ENCODE results near the gene ZNF516. TPM values are rescaled to one million over a fixed set of nuclear protein-coding genes. Genes with fewer than 3 reads are reported as not detected.

Gene ZNF516
- total and polyA plus RNA-seq, 10 of the 15 experiments (the other 5 are each of a cell fraction or from before 2014, with no cell fraction given), result 2.0 to 32.0 (median 8.3) TPM

GRCh38 chr18:76361219-76361618 lies 133.8 kb downstream of the ZNF516 start:
- Histone ChIP-seq H3K79me2 (ENCODE audit: control insufficient read depth, insufficient read depth, low read length) (peaks cover 2% of the 10 kb centered on the region; the same call in 1 of the 2 replicates), H3K27me3 (replicated peaks in 1 of 2; ENCODE audit: control insufficient read depth in 2 of 2, insufficient read depth in 2 of 2, low read length in 1 of 2) (no peaks in the 10 kb centered on the region), H3K36me3 (ENCODE audit: control insufficient read depth in 2 of 2, insufficient read depth in 2 of 2, low read length in 1 of 2) (peaks cover 2 to 15% of the 10 kb centered on the region in 2 experiments; a peak in 3 of 4 replicates), H2AFZ (ENCODE audit: control insufficient read depth, low read depth, low read length) (no peak overlapping the region), H4K20me1 (ENCODE audit: control insufficient read depth, insufficient read depth) (no peaks in the 10 kb centered on the region), H3K4me2 (ENCODE audit: control insufficient read depth, insufficient read depth) (no peak overlapping the region), H3K4me3 (no peak overlapping the region), H3K27ac (ENCODE audit: control insufficient read depth, insufficient read depth) (no peak overlapping the region), H3K9ac (ENCODE audit: control insufficient read depth, insufficient read depth, low read length) (no peak overlapping the region), H3K4me1 (ENCODE audit: control insufficient read depth, insufficient read depth, low read length) (peaks cover 17% of the 10 kb centered on the region), H3K9me3 (replicated peaks; ENCODE audit: control insufficient read depth, insufficient read depth, low read length) (no peaks in the 10 kb centered on the region; the same call in 2 of the 3 replicates)
- DNase-seq (ENCODE audit: low read depth, low spot score), result no peak
- in situ Hi-C loops (cut with MboI) (loop anchor here (25.0 kb wide), 1 partner anchor 1724 kb away; no protein-coding TSS in a partner anchor), intact Hi-C loops (cut with micrococcal nuclease; ENCODE audit: unreplicated experiment) (no loop called here)
- ChIA-PET CTCF (interaction anchor here (0.6 kb wide), 1 partner anchor 1336 kb away, joined by 3 read pairs; no protein-coding TSS in a partner anchor), SMC1A (ENCODE audit: uncharacterized antibody, unreplicated experiment) (no interaction called here), RAD21 (ENCODE audit: unreplicated experiment) (no interaction called here), POLR2A (no interaction called here)
- no peak for FAIRE-seq
- no peak for ATAC-seq
- no TSS peak for BruUV-seq (replicated peaks)
- 82% methylated on average over 8 of the region's 8 CpGs for WGBS (ENCODE audit: insufficient coverage, insufficient replicate concordance, low lambda C conversion rate, missing lambda C conversion rate)
- TF ChIP-seq SIX5 (IDR thresholded peaks at IDR 0.05; ENCODE audit: low read depth, low read length, severe bottlenecking) (no peak), RCOR1 (conservative IDR thresholded peaks at IDR 0.05; ENCODE audit: low read depth, low read length) (no peak), HDAC6 (IDR thresholded peaks at IDR 0.05; ENCODE audit: unreplicated experiment) (no peak), TARDBP (IDR thresholded peaks at IDR 0.05; ENCODE audit: borderline replicate concordance) (no peak), TCF12 (IDR thresholded peaks at IDR 0.05; ENCODE audit: low read depth, low read length) (no peak), ZNF384 (IDR thresholded peaks at IDR 0.05; ENCODE audit: borderline replicate concordance, low read depth, low read length) (no peak), ESRRA (IDR thresholded peaks at IDR 0.05; ENCODE audit: low read length) (no peak), HDAC2 (IDR thresholded peaks at IDR 0.05) (no peak), MEF2B (IDR thresholded peaks at IDR 0.05; ENCODE audit: partially characterized antibody, poor library complexity, severe bottlenecking) (no peak), HDGF (IDR thresholded peaks at IDR 0.05) (no peak), MYC (IDR thresholded peaks at IDR 0.05; ENCODE audit: insufficient read depth, insufficient read length, insufficient replicate concordance, low read length, severe bottlenecking) (no peak), IKZF1 (conservative IDR thresholded peaks at IDR 0.05) (no peak), SREBF1 (IDR thresholded peaks at IDR 0.05; ENCODE audit: low read length) (no peak), PAX5 (IDR thresholded peaks at IDR 0.05; ENCODE audit: borderline replicate concordance, low read depth, low read length) (no peak), ZSCAN29 (IDR thresholded peaks at IDR 0.05) (no peak), SPI1 (IDR thresholded peaks at IDR 0.05; ENCODE audit: borderline replicate concordance, insufficient read depth, low read depth, low read length) (no peak), RB1 (IDR thresholded peaks at IDR 0.05; ENCODE audit: borderline replicate concordance) (no peak)
- TF ChIP-seq, protein P1, sequence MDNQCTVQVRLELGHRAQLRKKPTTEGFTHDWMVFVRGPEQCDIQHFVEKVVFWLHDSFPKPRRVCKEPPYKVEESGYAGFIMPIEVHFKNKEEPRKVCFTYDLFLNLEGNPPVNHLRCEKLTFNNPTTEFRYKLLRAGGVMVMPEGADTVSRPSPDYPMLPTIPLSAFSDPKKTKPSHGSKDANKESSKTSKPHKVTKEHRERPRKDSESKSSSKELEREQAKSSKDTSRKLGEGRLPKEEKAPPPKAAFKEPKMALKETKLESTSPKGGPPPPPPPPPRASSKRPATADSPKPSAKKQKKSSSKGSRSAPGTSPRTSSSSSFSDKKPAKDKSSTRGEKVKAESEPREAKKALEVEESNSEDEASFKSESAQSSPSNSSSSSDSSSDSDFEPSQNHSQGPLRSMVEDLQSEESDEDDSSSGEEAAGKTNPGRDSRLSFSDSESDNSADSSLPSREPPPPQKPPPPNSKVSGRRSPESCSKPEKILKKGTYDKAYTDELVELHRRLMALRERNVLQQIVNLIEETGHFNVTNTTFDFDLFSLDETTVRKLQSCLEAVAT (IDR thresholded peaks at IDR 0.05), result no peak
- TF ChIP-seq, protein P2, sequence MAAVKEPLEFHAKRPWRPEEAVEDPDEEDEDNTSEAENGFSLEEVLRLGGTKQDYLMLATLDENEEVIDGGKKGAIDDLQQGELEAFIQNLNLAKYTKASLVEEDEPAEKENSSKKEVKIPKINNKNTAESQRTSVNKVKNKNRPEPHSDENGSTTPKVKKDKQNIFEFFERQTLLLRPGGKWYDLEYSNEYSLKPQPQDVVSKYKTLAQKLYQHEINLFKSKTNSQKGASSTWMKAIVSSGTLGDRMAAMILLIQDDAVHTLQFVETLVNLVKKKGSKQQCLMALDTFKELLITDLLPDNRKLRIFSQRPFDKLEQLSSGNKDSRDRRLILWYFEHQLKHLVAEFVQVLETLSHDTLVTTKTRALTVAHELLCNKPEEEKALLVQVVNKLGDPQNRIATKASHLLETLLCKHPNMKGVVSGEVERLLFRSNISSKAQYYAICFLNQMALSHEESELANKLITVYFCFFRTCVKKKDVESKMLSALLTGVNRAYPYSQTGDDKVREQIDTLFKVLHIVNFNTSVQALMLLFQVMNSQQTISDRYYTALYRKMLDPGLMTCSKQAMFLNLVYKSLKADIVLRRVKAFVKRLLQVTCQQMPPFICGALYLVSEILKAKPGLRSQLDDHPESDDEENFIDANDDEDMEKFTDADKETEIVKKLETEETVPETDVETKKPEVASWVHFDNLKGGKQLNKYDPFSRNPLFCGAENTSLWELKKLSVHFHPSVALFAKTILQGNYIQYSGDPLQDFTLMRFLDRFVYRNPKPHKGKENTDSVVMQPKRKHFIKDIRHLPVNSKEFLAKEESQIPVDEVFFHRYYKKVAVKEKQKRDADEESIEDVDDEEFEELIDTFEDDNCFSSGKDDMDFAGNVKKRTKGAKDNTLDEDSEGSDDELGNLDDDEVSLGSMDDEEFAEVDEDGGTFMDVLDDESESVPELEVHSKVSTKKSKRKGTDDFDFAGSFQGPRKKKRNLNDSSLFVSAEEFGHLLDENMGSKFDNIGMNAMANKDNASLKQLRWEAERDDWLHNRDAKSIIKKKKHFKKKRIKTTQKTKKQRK (IDR thresholded peaks at IDR 0.05; ENCODE audit: low read depth, low read length), result no peak

Data from GM12878 (cell line).